Loucy (cell line): ENCODE results near the gene SUN5.

Experiments
- EZH2phosphoT487 ChIP-seq: fragments of 200-600 bp; IDR thresholded peaks from 2 replicates; pipeline ENCODE4 v1.6.1; 2018; ENCODE audit warnings: antibody characterized with exemption, mild to moderate bottlenecking, moderate library complexity, borderline replicate concordance
- TF ChIP-seq, protein P1 (sequence below): fragments of 200-600 bp; sonication (generic); conservative IDR thresholded peaks from 2 replicates; pipeline ENCODE4 v1.5.1; 2014; ENCODE audit warnings: mild to moderate bottlenecking, antibody characterized with exemption, low read length

DNA sequence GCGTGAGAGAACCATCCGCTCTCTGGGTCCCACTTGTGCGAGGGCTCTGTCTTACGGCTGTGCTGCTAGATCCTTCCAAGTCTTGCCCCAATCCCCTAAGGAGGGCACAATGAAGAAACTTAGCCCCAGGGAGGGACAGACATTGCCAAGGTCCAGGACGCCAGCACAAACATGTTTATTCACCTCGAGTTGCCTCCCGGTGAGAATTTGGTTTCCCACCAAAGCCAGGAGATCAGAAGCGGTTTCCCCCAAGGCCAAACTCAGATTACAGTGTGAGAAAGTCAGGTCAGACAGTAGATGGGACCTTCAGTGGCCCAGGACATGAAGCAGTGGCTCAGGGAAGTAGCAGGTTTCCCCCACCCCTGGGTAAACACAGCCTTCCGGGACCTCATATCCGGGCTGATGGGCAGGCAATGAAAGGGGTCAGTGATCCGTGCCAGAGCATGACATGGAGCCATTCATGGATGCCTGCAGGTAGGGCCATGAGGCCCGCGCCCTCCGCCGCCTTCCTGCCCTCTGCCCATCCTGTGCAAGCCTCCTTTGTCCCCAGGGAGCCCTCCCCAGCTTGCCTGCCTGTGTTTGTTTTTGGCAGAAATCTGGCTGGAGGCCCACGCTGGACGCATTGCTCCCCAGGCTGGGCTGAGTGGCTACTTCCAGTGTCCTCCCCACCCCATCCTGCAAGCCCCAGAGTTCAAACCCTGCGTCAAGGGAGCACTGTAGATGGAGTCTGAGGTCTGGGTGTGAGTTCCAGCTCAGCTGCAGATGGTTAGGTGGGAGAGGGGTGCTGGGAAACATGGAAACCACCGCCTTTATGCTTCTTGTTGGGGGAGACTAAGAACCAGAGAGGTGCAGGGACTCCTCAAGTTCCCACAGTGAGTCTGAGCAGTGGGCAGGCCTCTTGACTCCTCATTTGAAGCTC is 5.2 kb upstream of the SUN5 start:
- TF ChIP-seq, protein P1, sequence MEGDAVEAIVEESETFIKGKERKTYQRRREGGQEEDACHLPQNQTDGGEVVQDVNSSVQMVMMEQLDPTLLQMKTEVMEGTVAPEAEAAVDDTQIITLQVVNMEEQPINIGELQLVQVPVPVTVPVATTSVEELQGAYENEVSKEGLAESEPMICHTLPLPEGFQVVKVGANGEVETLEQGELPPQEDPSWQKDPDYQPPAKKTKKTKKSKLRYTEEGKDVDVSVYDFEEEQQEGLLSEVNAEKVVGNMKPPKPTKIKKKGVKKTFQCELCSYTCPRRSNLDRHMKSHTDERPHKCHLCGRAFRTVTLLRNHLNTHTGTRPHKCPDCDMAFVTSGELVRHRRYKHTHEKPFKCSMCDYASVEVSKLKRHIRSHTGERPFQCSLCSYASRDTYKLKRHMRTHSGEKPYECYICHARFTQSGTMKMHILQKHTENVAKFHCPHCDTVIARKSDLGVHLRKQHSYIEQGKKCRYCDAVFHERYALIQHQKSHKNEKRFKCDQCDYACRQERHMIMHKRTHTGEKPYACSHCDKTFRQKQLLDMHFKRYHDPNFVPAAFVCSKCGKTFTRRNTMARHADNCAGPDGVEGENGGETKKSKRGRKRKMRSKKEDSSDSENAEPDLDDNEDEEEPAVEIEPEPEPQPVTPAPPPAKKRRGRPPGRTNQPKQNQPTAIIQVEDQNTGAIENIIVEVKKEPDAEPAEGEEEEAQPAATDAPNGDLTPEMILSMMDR: no peak
- no peak for TF ChIP-seq EZH2phosphoT487
